A549 (cell line): Measurements from ENCODE around the gene PDILT. TPM values are rescaled to one million over a fixed set of nuclear protein-coding genes. Genes with fewer than 3 reads are reported as not detected.

ENCODE experiments used
- ATAC-seq, 2 experiments: fragments of 200-7000 bp in 1 of 2; fragments of >200 bp in 1 of 2; cut with Nextera tagmentation in 1 of 2; cut with Tn5 transposase in 1 of 2; 3 replicates each; pipeline versions ENCODE4 v1.8.0 to v1.9.1; 2018 to 2020; ENCODE audit warnings: mild to moderate bottlenecking in 1 of 2, moderate library complexity in 1 of 2
- CTCF ChIA-PET: fragments of 300-600 bp; sonication (Branson Sonifier 250); formaldehyde crosslinking; extraction: SDS; loops from one replicate; lab custom pipeline; 2021; ENCODE audit warnings: antibody characterized with exemption, inconsistent platforms; lab: Yijun Ruan, JAX
- POLR2A ChIA-PET: fragments of 350-600 bp; formaldehyde crosslinking; extraction: SDS; loops from one replicate; lab custom pipeline; 2021; ENCODE audit warnings: antibody characterized with exemption, inconsistent platforms; lab: Yijun Ruan, JAX
- DNase-seq, 2 experiments: peaks; one replicate each; pipeline versions ENCODE4 v3.0.0 to v3.0.0-alpha.2; 2011 to 2016; ENCODE audit warnings: low read depth in 1 of 2, low spot score in 1 of 2
- FAIRE-seq: peaks from 2 replicates; lab custom pipeline; 2011; peaks lifted over from hg19 to GRCh38; lab: Jason Lieb, UNC
- H3K27ac ChIP-seq, 2 experiments: fragments of >200 bp; sonication (Bioruptor Twin); formaldehyde crosslinking; 3 replicates each; pipeline ENCODE4 v1.5.1; 2016 to 2017
- H3K4me1 ChIP-seq: fragments of >200 bp; sonication (Bioruptor Twin); formaldehyde crosslinking; 3 replicates; pipeline ENCODE4 v1.6.1; 2016
- H3K4me2 ChIP-seq: fragments of >200 bp; sonication (Bioruptor Twin); formaldehyde crosslinking; 3 replicates; pipeline ENCODE4 v1.6.1; 2016
- H3K4me3 ChIP-seq: fragments of >200 bp; sonication (Bioruptor Twin); formaldehyde crosslinking; 3 replicates; pipeline ENCODE4 v1.5.1; 2016
- H3K9me3 ChIP-seq: fragments of >200 bp; sonication (Bioruptor Twin); formaldehyde crosslinking; 3 replicates; pipeline ENCODE4 v1.6.1; 2016
- BHLHE40 ChIP-seq: IDR thresholded peaks from 2 replicates; pipeline ENCODE4 v1.6.1; 2012; ENCODE audit warnings: low read depth, low read length, inconsistent platforms
- EHF ChIP-seq: fragments of 250-450 bp; sonication (Bioruptor Pico); IDR thresholded peaks from 2 replicates; pipeline ENCODE4 v1.5.0; 2020; ENCODE audit warnings: mild to moderate bottlenecking
- EHMT2 ChIP-seq: fragments of 200-600 bp; sonication (generic); IDR thresholded peaks from 2 replicates; pipeline ENCODE4 v1.6.1; 2016; ENCODE audit warnings: antibody characterized with exemption, low read depth, mild to moderate bottlenecking, moderate library complexity
- EP300 ChIP-seq, 2 experiments: fragments of >200 bp; sonication (Bioruptor Twin); formaldehyde crosslinking; IDR thresholded peaks; 2 replicates in 1 of 2; 3 replicates in 1 of 2; pipeline ENCODE4 v1.6.1; 2016 to 2017
- FOXS1 ChIP-seq: fragments of 250-450 bp; sonication (Bioruptor Pico); IDR thresholded peaks from 2 replicates; pipeline ENCODE4 v1.5.0; 2020; ENCODE audit warnings: mild to moderate bottlenecking, moderate library complexity
- GATA3 ChIP-seq: IDR thresholded peaks from 2 replicates; pipeline ENCODE4 v1.6.1; 2012; ENCODE audit warnings: borderline replicate concordance
- HDAC2 ChIP-seq: fragments of 200-600 bp; sonication (generic); IDR thresholded peaks from 2 replicates; pipeline ENCODE4 v1.6.1; 2016
- HOXB5 ChIP-seq: fragments of 250-450 bp; sonication (Bioruptor Pico); IDR thresholded peaks from 2 replicates; pipeline ENCODE4 v1.5.0; 2020; ENCODE audit warnings: mild to moderate bottlenecking, moderate library complexity
- JUNB ChIP-seq: fragments of >200 bp; sonication (Bioruptor Twin); formaldehyde crosslinking; IDR thresholded peaks from 2 replicates; pipeline ENCODE4 v1.6.1; 2016
- KDM1A ChIP-seq: fragments of 200-600 bp; sonication (generic); IDR thresholded peaks from 2 replicates; pipeline ENCODE4 v1.6.1; 2016; ENCODE audit warnings: low read depth, mild to moderate bottlenecking
- MAFK ChIP-seq: fragments of 450-650 bp; IDR thresholded peaks from 2 replicates; pipeline ENCODE4 v1.6.1; 2014; ENCODE audit not compliant: partially characterized antibody
- MAZ ChIP-seq: fragments of 150-350 bp; IDR thresholded peaks from 2 replicates; pipeline ENCODE4 v1.6.1; 2014; ENCODE audit warnings: antibody characterized with exemption, low read depth, low read length, borderline replicate concordance
- NR3C1 ChIP-seq: fragments of >200 bp; sonication (Bioruptor Twin); formaldehyde crosslinking; IDR thresholded peaks from 3 replicates; pipeline ENCODE4 v1.6.1; 2017
- PHF8 ChIP-seq: fragments of 200-600 bp; sonication (generic); IDR thresholded peaks from 2 replicates; pipeline ENCODE4 v1.6.1; 2016; ENCODE audit warnings: low read depth, mild to moderate bottlenecking, antibody characterized with exemption, moderate library complexity, borderline replicate concordance
- POLR2A ChIP-seq: IDR thresholded peaks from 2 replicates; pipeline ENCODE4 v1.6.1; 2012; ENCODE audit warnings: mild to moderate bottlenecking, low read length
- RAD21 ChIP-seq, 2 experiments: fragments of >200 bp in 1 of 2; sonication (Bioruptor Twin) in 1 of 2; formaldehyde crosslinking in 1 of 2; IDR thresholded peaks in 1 of 2; conservative IDR thresholded peaks in 1 of 2; 2 replicates in 1 of 2; 3 replicates in 1 of 2; pipeline ENCODE4 v1.6.1; 2012 to 2018; ENCODE audit warnings: inconsistent platforms in 1 of 2
- RFX5 ChIP-seq: fragments of 450-650 bp; IDR thresholded peaks from 2 replicates; pipeline ENCODE4 v1.7.1; 2014; ENCODE audit warnings: antibody characterized with exemption, mild to moderate bottlenecking, moderate library complexity
- SREBF2 ChIP-seq: fragments of 450-650 bp; IDR thresholded peaks from 2 replicates; pipeline ENCODE4 v1.6.1; 2014; ENCODE audit warnings: mild to moderate bottlenecking, moderate library complexity
- ZSCAN20 ChIP-seq: fragments of 250-450 bp; sonication (Bioruptor Pico); IDR thresholded peaks from 2 replicates; pipeline ENCODE4 v1.8.0; 2022; ENCODE audit warnings: mild to moderate bottlenecking, moderate library complexity
- WGBS: methylation state at CpG from one replicate; pipeline ENCODE4 v1.1.6; 2017; ENCODE audit errors: missing lambda C conversion rate; 5-methylcytosine and 5-hydroxymethylcytosine counted together
- polyA plus RNA-seq, 4 experiments: library from polyadenylated mRNA; depleted of rRNA in 3 of 4; stranded (reverse); fragments of >200 nt; fragmentation: RNase III in 1 of 4; extraction: RNeasy Plus Mini Kit Qiagen cat#74134 plus additional on column Dnase treatment in 1 of 4; gene quantifications; 2 replicates in 3 of 4; 3 replicates in 1 of 4; pipeline ENCODE4 v1.2.3, GENCODE V29; 2011 to 2017
- TF ChIP-seq, protein P1 (sequence below): fragments of 150-350 bp; IDR thresholded peaks from 2 replicates; pipeline ENCODE4 v1.6.1; 2014; ENCODE audit warnings: low read depth, mild to moderate bottlenecking, low read length
- TF ChIP-seq, protein P2 (sequence below): fragments of 200-600 bp; sonication (generic); IDR thresholded peaks from 2 replicates; pipeline ENCODE4 v1.6.1; 2016; ENCODE audit warnings: antibody characterized with exemption, mild to moderate bottlenecking, moderate library complexity
- TF ChIP-seq, protein P3 (sequence below): fragments of >200 bp; sonication (Bioruptor Twin); formaldehyde crosslinking; IDR thresholded peaks from 2 replicates; pipeline ENCODE4 v1.6.1; 2016
- TF ChIP-seq, protein P4 (sequence below): IDR thresholded peaks from 2 replicates; pipeline ENCODE4 v1.6.1; 2012; ENCODE audit warnings: low read depth, borderline replicate concordance

Gene PDILT
- polyA plus RNA-seq, 2 of the 4 experiments (the other 2 are of a cell fraction) = not detected

DNA sequence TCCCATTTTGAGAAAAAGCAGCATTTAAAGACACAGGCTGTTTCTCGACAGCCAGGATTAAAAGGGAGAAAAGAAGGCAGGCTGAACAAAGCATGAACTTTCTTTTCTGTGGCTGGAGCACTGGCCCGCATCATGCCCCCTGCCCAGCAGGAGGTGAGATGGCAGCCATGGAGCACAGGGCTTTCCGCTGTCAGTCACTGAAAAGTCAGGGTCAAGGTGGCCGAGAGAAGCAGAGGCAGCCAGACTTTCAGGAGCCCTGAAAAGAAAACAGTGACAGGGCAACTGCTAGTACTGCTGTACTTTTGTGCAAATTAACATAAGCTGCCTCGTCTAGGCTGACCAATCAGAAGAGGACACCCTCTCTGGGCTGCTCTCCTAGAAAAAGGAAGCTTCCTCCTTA lies 71.4 kb downstream of the PDILT start:
- POLR2A ChIA-PET = no interaction called here
- WGBS = 14% methylated on average over 5 of the region's 5 CpGs

DNA sequence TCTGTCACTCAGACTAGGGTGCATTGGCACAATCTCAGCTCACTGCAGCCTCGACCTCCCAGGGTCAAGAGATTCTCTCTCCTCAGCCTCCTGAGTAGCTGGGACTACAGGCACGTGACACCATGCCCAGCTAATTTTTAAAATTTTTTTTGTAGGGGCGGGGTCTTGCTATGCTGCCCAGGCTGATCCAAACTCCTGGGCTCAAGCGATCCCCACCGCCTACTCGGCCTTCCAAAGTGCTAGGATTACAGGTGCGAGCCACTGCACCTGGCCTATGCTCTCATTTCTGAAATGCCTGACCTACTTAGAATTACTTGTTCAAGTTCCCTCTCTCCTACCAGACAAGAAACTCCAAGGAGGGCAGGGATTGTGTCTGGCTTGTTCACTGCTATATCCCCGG lies 72.1 kb downstream of the PDILT start:
- FAIRE-seq = no peak
- no peak for DNase-seq
- ChIA-PET POLR2A (no interaction called here), CTCF (no interaction called here)
- 14% methylated on average over 8 of the region's 8 CpGs for WGBS
- Histone ChIP-seq H3K4me3 (no peak overlapping the region), H3K27ac (no peak overlapping the region), H3K4me1 (no peaks in the 10 kb centered on the region), H3K4me2 (no peak overlapping the region), H3K9me3 (no peaks in the 10 kb centered on the region)
- no peak for TF ChIP-seq EHF (CRISPR knock-in tag)
- TF ChIP-seq ZSCAN20 = no peak
- TF ChIP-seq, protein P1, sequence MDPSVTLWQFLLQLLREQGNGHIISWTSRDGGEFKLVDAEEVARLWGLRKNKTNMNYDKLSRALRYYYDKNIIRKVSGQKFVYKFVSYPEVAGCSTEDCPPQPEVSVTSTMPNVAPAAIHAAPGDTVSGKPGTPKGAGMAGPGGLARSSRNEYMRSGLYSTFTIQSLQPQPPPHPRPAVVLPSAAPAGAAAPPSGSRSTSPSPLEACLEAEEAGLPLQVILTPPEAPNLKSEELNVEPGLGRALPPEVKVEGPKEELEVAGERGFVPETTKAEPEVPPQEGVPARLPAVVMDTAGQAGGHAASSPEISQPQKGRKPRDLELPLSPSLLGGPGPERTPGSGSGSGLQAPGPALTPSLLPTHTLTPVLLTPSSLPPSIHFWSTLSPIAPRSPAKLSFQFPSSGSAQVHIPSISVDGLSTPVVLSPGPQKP = no peak
- no peak for TF ChIP-seq BHLHE40
- no peak for TF ChIP-seq EP300 (IDR thresholded peaks at IDR 0.05)
- TF ChIP-seq GATA3 = no peak
- no peak for TF ChIP-seq POLR2A
- TF ChIP-seq RAD21 (conservative IDR thresholded peaks at IDR 0.05 in 1 of 2, IDR thresholded peaks at IDR 0.05 in 1 of 2) = no peak
- no peak for TF ChIP-seq HOXB5 (CRISPR knock-in tag)
- no peak for ATAC-seq

More for the DNA sequence above, 71.4 kb downstream of the PDILT start:
- no peak for DNase-seq
- Histone ChIP-seq H3K9me3 (no peaks in the 10 kb centered on the region), H3K4me1 (no peaks in the 10 kb centered on the region), H3K4me3 (no peak overlapping the region), H3K27ac (no peak overlapping the region), H3K4me2 (no peak overlapping the region)
- TF ChIP-seq SREBF2 (no peak), JUNB (no peak), FOXS1 (CRISPR knock-in tag) (no peak), EHMT2 (no peak), PHF8 (no peak)
- CTCF ChIA-PET = interaction anchor here (1.8 to 2.5 kb wide), 2 partner anchors 32 to 426 kb away, joined by 9 read pairs; no protein-coding TSS in a partner anchor
- ATAC-seq = no peak
- no peak for FAIRE-seq

DNA sequence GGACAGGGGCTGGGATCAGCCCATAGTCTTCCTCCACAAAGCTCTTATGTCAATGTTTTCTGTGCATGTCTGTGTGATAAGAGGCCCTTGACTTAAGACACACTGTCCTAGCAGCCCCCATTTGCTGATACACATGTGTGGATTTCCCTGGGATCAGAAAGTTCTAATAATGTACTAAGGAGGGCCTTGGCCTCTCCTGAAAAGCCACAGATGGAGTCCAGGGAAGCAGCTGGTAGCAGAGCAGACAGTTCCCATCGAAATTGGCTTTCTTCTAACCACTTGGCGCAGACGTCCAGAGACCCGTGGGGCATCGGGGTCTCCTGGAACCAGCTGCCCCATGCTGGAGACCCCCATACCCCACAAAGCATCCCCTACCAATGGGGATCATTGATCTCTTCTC lies 72.9 kb downstream of the PDILT start:
- ChIA-PET CTCF (interaction anchor here (1.0 kb wide), 2 partner anchors 16 to 424 kb away, joined by 3 to 4 read pairs; no protein-coding TSS in a partner anchor), POLR2A (no interaction called here)
- ATAC-seq (no peak), FAIRE-seq (no peak), DNase-seq (no peak)
- Histone ChIP-seq H3K9me3 (no peaks in the 10 kb centered on the region), H3K4me2 (no peak overlapping the region), H3K4me3 (no peak overlapping the region), H3K4me1 (no peaks in the 10 kb centered on the region), H3K27ac (no peak overlapping the region)
- TF ChIP-seq MAFK (no peak), MAZ (no peak), KDM1A (no peak), NR3C1 (no peak), RFX5 (no peak), SREBF2 (no peak), EHF (CRISPR knock-in tag) (no peak), JUNB (no peak), EHMT2 (no peak), RAD21 (conservative IDR thresholded peaks at IDR 0.05 in 1 of 2, IDR thresholded peaks at IDR 0.05 in 1 of 2) (no peak), HDAC2 (no peak)
- TF ChIP-seq, protein P2, sequence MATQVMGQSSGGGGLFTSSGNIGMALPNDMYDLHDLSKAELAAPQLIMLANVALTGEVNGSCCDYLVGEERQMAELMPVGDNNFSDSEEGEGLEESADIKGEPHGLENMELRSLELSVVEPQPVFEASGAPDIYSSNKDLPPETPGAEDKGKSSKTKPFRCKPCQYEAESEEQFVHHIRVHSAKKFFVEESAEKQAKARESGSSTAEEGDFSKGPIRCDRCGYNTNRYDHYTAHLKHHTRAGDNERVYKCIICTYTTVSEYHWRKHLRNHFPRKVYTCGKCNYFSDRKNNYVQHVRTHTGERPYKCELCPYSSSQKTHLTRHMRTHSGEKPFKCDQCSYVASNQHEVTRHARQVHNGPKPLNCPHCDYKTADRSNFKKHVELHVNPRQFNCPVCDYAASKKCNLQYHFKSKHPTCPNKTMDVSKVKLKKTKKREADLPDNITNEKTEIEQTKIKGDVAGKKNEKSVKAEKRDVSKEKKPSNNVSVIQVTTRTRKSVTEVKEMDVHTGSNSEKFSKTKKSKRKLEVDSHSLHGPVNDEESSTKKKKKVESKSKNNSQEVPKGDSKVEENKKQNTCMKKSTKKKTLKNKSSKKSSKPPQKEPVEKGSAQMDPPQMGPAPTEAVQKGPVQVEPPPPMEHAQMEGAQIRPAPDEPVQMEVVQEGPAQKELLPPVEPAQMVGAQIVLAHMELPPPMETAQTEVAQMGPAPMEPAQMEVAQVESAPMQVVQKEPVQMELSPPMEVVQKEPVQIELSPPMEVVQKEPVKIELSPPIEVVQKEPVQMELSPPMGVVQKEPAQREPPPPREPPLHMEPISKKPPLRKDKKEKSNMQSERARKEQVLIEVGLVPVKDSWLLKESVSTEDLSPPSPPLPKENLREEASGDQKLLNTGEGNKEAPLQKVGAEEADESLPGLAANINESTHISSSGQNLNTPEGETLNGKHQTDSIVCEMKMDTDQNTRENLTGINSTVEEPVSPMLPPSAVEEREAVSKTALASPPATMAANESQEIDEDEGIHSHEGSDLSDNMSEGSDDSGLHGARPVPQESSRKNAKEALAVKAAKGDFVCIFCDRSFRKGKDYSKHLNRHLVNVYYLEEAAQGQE = no peak
- TF ChIP-seq, protein P1 = no peak
- TF ChIP-seq, protein P3, sequence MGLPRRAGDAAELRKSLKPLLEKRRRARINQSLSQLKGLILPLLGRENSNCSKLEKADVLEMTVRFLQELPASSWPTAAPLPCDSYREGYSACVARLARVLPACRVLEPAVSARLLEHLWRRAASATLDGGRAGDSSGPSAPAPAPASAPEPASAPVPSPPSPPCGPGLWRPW = no peak
- TF ChIP-seq, protein P4, sequence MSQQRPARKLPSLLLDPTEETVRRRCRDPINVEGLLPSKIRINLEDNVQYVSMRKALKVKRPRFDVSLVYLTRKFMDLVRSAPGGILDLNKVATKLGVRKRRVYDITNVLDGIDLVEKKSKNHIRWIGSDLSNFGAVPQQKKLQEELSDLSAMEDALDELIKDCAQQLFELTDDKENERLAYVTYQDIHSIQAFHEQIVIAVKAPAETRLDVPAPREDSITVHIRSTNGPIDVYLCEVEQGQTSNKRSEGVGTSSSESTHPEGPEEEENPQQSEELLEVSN = no peak
- 18% methylated on average over 5 of the region's 5 CpGs for WGBS
